NCI-H146 treated with DMSO at 0.1 percent for 48 hours (cell line): Measurements from ENCODE around the gene TSNAX.
"Not testable (repeated sequence)": the region's sequence is repeated elsewhere in the genome, so short reads cannot be mapped to it uniquely, and the experiment has no call there.

ENCODE experiments used
- DNase-seq: peaks from one replicate; lab custom pipeline; 2025; ENCODE audit not compliant: unreplicated experiment; lab: John Stamatoyannopoulos, UW

The TSNAX gene, protein sequence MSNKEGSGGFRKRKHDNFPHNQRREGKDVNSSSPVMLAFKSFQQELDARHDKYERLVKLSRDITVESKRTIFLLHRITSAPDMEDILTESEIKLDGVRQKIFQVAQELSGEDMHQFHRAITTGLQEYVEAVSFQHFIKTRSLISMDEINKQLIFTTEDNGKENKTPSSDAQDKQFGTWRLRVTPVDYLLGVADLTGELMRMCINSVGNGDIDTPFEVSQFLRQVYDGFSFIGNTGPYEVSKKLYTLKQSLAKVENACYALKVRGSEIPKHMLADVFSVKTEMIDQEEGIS

DNA sequence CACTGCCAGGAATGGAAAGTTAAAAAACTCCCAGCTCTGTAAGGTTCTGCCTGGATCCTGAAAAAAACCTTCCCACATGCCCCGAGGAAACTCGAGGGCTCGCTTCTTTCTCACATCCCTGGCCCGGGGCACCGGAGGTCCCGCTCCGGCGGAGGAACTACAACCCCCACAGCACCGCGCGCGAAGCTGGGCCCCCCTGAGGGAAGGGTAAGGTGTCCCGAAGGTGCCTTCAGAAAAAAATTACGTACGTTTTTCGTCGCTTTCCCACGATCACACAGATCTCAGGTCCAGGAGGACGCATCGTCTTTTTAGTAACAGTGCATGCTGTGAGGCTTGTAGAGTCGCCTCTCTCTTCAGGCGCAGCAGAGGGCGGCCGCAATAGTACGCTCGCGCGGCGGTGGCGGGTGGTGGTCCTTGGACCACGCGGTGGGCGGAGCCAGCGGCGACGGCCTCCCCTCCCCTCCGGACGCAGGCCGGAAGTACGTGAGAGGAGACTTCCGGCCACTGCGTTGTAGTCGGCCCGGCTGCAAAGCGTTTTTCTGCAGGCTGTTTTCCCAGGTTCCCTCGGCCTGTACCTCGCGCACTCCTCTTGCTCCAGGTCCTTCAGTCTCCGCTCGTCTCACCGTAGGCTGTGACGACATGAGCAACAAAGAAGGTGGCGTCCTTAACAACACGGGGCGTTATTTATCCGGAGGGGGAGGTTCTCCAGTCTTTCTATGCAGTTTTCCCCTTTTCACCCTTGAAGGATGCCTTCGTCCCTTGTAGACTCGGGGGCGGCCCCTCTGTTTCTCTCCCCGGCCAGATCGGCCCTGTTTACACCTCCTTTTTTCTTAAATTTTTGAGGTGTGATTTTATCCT lies at the start of gene TSNAX:
TSS of gene TSNAX (plus strand) at position 498 of the 858 bp plus-strand sequence. CDS start at position 640, 142 bp downstream.
- peak; percentile 94 for DNase-seq

DNA sequence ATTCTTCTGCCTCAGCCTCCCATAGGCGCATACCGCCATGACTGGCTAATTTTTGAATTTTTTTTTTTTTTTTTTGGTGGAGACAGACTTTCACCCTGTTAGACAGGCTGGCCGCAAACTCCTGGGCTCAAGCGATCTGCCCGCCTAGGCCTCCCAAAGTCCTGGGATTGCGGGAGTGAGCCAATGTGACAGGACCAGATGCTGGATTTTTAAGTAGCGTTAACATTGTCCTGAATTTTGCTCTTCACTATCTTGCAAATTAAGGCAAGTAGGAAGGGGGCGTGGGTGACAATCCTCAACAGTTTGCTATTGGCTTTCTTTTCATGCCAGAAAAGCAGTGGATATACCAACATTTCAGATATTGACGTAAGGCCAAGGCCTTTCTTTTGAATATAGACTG lies 49.7 kb upstream of the TSNAX start:
- no peak for DNase-seq

DNA sequence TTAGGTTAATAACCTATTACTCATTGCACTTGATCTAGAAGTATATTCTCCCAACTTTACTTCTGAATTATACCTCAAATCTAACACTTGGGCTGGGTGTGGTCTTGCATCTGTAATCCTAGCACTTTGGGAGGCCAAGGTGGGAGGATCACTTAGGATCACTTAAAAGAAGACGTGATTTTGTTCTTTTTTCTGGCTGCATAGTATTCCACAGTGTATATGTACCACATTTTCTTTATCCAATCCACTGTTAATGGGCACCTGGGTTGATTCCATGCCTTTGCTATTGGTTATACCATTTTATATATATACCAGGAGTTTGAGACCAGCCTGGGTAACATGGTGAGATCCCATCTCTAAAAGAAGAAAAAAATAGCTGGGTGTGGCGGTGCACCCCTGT lies 48.5 kb upstream of the TSNAX start:
- DNase-seq, result no peak

DNA sequence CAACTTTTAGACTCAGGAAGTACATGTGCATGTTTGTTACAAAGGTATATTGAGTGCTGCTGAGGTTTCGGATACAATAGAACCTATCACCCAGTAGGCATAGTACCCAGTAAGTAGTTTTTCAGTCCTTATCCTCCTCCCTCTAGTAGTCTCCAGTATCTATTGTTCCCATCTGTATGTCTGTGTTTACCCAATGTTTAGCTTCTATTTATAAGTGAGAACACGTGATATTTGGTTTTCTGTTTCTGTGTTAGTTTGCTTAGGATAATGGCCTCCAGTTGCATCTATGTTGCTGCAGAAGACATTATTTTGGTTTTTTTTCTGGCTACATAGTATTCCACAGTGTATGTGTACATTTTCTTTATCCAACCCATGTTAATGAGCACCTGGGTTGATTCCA lies 47.2 kb upstream of the TSNAX start:
- DNase-seq, result no peak

DNA sequence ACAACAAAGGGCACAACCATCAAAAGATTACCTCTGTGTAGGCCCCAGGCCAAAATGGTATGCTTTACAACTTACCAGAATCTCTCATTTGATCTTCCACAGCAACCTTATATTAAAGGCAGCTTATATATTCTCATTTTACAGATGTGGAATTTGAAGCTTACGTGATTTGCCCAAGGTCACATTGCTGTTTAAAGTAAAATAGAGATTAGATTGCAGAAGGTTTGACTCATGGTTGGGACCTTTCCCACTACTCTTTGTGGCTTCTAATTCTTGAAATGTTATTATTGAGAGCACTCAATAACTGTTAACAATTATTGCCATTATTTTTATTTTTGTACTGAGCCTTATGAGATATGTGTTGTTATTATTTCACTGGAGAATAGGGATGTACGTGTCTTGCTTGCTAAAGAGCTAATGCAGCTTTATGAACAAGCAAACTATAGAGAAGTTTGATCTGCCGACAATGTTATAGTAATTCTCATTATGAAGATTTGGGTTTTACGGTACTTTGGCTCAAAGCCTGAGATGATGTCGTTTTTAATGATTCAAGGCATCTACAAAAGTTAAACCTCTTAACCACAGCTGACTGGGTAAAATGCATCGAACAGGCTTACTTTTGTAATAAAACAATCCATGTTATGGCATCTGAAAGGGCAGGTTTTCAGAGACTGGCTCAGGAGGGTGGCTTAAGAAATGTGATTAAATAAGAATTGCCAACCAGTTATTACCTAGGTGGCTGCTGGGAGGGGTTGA lies 43.3 kb upstream of the TSNAX start:
- no peak for DNase-seq

DNA sequence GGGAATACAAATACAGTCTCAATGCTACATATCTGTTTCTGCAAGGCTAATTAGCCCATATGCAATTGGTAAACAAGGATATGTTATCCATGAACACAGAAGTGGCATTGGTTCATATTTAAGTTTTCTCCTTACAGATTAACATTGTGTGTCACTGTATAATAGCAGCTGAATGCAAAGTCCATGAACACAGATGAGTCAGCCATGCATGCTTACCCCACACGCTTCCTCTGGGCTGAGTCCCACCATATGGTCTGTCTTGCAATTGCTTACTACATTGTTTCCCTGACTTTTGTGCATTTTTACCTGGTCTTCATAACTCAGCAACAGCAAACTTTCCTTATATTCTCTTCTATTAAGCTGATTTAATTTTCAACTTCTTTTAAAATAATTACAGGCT lies 41.5 kb upstream of the TSNAX start:
- DNase-seq, result no peak

DNA sequence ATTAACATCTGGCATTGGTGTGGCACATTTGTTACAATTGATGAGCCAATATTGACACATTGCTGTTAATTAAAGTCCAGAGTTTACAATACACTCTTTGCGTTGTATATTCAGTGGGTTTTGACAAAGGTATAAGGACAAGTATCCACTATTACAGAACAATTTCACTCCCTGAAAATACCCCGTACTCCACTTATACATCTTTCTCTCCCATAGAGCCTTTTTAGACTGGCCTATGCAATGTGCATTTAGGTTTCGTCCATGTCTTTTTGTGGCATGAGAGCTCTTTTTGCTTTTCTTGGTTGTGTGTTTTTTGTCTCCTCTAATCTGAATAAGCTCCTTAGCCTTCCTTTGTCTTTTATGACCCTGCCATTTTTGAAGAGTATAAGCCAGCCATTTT lies 40.6 kb upstream of the TSNAX start:
- DNase-seq, result peak; percentile 17

DNA sequence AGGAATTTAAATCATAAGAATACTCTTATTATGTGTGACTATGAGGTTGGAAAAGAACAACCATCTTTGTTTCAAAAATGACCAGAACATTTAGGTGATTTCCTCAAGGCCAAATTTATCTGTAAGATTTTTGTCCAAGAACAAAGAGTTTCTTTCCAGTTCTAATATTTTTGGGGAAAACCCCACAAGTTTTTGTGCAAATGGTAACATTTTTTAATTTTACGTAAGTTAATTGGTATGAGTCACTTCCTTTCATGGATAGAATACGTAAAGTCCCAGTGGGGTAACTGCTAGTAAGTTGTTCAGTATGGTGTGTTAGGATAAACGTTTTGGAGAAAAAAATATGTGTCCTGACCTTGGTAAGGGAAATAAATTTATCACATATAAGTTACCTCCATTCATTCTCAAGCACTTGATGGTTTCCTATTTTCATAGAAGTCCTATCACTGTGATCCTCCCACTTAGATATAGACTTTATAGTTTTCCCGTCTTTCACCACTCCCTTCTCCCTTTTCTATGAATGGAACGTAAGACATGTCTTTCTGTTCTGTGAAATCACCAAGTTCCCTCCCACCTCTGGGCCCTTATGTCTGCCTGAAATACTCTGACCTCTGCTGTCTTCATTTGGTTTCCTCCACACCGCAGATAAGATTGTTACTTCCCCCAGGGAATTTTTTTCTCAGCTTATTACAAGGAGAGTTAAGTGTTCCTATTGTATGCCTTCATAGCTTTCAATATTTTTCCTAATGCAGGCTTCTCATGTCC lies 34.9 kb upstream of the TSNAX start:
- no peak for DNase-seq

DNA sequence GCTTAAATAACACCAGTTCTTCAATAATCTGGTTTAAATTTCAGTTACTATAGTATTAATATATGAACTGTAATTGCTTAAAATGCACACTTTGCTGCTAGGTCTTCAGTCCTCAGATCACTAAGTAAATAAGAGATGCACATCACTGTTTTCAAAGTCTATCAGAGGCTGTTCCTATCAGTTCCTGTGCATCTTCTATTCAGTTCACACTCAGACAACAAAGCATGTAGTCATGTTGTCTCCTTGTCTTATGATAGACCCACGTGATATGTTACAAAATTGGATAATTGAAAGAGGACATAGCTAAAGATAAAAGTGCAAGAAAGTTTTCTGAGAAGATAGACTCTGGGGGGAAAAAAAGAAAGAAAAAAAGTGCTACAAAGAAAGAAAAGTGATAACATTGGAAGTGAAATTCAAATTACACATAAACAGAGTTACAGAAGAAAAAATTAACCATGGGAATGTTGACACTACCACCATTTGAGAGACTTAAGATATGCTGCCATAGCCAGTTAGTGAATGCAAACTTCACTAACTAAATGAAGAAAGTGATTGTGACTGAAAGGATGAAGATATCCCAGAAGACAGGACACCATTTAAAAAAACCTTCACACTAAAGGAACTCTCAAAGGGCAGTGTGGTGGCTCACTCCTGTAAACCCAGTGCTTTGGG lies 33.9 kb upstream of the TSNAX start:
- no peak for DNase-seq

DNA sequence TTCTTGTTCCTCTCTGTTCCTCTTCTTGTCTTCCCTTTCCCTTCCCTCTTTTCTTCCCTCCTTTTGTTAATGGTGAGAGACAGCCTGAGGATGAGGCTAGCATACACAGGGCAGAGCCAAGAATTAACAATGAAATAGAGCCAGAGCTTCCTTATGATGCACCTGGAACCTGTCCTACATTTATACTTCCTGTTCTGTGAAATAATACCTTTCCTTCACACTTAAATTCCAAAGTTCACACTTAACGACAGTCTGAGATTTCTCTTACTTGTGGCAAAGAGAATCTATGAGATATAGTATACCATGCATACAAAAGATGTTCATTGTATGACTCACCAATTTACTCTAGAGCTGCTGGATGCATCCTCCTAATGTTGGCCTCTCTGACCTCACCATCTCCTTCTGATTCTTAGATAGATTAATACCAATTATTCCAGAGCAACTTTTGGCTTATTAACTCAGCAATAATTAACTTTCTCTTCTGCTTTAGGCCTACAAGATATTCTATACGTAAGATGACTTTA lies 30.8 kb upstream of the TSNAX start:
- no peak for DNase-seq

DNA sequence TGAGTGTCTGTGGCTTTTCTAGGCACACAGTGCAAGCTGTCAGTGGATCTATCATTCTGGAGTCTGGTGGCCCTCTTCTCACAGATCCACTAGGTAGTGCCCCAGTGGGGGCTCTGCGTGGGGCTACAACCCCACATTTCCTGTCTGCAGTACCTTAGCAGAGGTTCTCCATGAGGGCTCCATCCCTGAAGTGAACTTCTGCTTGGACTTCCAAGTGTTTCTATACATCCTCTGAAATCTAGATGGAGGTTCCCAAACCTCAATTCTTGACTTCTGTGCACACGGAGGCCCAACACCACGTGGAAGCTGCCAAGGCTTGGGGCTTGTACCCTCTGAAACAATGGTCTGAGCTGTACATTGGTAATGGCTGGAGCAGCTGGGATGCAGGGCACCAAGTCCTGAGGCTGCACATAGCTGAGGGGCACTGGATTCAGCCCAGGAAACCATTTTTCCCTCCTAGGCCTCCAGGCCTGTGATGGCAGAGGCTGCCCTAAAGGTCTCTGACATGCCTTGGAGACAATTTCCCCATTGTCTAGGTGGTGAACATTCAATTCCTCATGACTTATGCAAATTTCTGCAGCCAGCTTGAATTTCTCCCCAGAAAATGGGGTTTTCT lies 29.2 kb upstream of the TSNAX start:
- no peak for DNase-seq

DNA sequence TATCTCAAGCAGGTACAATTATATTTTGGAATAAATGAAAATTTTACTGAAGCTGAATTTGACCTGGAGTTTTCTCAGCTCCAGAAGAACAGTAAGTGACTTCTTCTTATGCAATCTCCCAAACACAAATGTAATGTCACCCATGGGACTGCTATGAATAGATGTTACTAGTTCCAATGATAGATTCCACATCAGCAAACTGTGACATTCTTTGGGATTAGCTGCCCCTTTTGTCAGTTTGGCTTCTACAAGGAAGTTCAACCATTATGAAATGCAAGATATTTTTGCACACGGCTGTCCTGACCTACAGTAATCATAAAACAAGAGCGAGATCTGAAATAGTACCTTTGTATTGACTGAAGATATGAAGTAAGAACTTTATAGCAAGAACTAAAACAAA lies 27.8 kb upstream of the TSNAX start:
- DNase-seq, result no peak

DNA sequence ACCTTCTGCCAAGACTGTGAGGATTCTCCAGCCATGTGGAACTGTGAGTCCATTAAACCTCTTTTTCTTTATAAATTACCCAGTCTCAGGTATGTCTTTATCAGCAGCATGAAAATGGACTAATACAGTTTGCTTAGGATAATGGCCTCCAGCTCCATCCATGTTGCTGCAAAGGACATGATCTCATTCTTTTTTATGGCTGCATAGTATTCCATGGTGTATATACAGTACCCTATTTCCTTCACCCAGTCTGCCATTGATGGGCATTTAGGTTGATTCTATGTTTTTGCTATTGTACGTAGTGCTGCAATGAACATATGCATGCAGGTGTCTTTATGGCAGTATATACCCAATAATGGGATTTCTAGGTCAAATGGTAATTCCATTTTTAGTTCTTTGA lies 25.3 kb upstream of the TSNAX start:
- DNase-seq, result not testable (repeated sequence)

DNA sequence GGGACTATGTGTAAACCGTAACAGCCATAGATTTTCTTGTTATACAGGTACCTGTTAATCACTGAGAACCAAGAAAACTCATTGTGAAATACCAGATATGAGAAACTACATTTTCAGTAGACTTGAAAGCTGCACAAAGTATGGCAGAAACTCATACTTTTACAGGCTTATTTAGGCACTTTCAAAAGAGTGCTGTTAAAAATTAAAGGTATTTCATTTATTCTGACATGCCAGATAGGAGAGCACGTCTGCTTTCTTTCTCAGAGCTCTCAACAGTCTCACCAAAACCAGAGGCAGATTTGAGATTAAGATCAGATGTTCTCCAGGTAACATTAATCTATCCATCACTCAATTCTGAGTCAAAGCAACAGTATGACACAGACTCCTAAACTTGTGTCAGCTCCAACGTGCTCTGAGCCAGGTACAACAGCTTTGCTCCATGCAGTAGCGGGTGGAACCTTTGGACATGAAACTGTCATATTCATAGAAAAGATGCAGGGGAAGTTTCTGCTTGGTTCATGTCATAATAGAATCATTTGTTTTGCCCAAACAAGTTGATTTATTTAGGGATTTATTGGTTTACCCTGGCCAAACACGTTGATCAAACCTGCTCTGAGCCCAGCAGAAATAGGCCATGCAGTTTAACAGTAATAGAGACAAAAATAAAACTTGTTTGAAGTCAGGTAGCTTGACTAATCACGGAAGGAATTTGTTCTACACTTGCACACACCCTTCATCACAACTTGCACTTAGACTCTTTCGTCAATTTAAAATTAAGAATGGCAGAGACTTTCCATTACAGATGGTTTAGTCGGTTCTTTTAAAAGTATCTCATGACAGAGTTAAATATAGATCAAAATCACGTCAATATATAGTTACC lies 20.8 kb upstream of the TSNAX start:
- no peak for DNase-seq

DNA sequence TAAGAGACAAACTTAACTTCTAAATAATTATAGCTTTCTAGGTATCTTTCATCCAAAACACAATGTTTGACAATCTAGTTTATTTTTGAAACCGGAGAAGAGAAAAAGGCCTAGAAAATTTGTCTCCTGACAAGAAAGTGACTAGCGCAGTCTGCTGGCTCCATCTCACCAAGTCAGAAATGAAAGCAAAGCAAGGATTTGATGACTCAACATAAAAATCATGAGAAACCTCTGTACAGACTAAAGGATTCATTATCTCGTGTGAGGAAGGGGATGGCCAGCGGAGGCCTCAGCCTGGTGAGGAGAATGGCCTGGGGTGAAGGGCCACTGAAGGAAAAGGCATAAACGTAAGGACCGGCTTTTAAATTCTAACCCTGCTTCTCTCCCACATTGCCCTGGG lies 20.0 kb upstream of the TSNAX start:
- no peak for DNase-seq

DNA sequence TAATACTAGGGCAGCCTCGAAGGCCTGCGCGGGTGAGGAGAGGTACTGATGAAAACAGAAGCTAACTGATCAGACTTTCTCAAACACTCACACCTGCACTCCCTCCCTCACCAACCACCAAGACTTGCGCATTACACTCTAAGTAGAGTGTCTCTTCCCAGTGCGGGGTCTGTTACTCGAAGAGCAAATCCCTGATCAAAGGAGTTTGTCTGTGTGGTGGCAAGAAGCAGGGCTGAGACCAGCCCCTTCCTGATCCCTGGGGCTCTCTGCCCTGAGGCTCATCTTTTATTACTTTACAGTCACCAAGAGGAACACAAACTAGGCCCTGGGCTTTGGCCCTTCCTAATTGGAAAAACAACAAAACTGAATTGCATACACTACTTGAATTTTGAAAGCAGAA lies 19.5 kb upstream of the TSNAX start:
- DNase-seq, result no peak

DNA sequence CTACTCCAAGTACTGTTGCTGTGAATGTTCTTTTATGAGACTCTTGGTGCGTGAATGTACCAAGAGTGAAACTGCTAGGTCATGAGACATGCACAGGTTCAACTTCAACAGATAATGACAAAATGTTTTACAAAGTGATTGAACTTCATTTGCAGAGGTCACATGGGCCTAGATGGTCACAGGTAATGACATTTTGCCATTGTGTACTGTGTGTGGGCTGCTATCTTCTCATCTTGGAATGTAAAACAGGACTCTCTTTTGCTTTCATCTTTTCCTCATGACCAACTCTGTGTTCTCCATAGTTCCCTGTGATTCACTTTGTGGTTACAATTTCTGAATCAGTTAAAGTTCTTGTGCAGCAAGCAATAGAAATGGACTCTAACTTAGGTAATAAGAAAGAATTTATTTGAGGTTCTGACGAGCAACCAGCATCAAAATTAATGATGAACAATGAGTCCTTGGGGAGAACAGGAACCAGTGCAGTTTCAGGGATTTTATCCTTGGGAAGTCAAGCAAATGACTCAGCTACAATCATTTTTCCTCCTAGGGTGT lies 16.2 kb upstream of the TSNAX start:
- no peak for DNase-seq

DNA sequence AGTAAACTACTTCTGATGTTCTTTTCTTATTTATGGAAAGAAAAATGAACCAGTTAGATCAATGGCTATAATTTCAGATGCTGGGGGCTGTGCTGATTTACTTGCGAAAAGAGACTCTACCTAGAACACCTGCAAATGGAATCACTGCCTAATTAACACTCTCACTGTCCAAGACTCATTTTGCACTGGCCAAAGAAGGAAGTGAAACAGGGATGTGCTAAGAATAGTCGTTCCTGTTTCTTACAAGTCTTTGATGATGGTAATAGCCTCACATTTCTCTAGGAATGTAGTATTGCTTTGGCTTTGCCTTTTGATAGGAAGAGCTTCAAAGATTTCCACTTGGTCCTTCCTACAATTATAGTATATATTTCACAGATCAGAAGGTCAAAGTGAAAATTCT lies 12.7 kb upstream of the TSNAX start:
- no peak for DNase-seq

DNA sequence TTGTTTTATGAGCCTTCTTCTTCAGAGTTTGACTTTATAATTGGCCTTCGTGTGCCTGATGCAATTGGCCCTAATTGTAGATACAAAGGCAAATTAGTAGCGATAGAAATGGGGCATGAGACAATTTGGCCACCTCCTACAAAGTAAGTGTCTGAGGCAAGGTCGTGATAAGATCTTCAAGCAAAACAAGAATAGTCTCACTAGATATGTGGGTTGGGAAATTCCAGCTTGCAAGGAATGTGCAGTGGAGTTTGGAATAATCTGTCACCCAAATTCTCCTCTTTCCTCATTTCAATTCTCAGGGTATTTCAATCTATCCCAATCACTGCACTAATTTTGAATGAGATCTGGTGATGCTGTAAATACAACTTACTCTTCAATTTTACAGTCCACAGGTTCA lies 11.4 kb upstream of the TSNAX start:
- DNase-seq, result no peak
